ENCODE data around the gene MARCHF2. TPM values are rescaled to one million over a fixed set of nuclear protein-coding genes. Genes with fewer than 3 reads are reported as not detected.
A peak's percentile ranks its signal among the peaks of the same experiment; 100 is the strongest.

MARCHF2 gene
- total and polyA plus RNA-seq, 9 of the 15 experiments (the other 6 are each of a cell fraction or from before 2014, with no cell fraction given) = 0.39 to 6.4 (median 2.2) TPM

- TF ChIP-seq ZBTB9 (CRISPR knock-in tag; IDR thresholded peaks at IDR 0.05) (0 out of 2 replicates have a peak, but pooled peaks have one; percentile 44), ZNF589 (CRISPR knock-in tag; IDR thresholded peaks at IDR 0.05; ENCODE audit: low read depth) (no peak), FUS (optimal IDR thresholded peaks at IDR 0.05; ENCODE audit: low read depth, low read length) (no peak), RNF2 (IDR thresholded peaks at IDR 0.05) (no peak), PTTG1 (tag; IDR thresholded peaks at IDR 0.05; ENCODE audit: low read depth) (no peak), ZBTB26 (CRISPR knock-in tag; IDR thresholded peaks at IDR 0.05) (no peak), NCOA4 (IDR thresholded peaks at IDR 0.05; ENCODE audit: partially characterized antibody) (no peak), GTF2A2 (tag; IDR thresholded peaks at IDR 0.05) (no peak), SNIP1 (IDR thresholded peaks at IDR 0.05; ENCODE audit: low read depth) (no peak), ZNF3 (CRISPR knock-in tag; IDR thresholded peaks at IDR 0.05) (no peak), PCBP2 (IDR thresholded peaks at IDR 0.05; ENCODE audit: low read depth, low read length, poor library complexity, severe bottlenecking) (no peak), ZNF134 (CRISPR knock-in tag; conservative IDR thresholded peaks at IDR 0.05) (no peak), SRSF1 (IDR thresholded peaks at IDR 0.05; ENCODE audit: low read depth, low read length) (no peak), POLR3A (IDR thresholded peaks at IDR 0.05; ENCODE audit: borderline replicate concordance, extremely low read depth, insufficient read depth, insufficient read length) (no peak), ZNF717 (CRISPR knock-in tag; IDR thresholded peaks at IDR 0.05) (no peak), ZNF174 (CRISPR knock-in tag; IDR thresholded peaks at IDR 0.05) (no peak), ZNF609 (CRISPR knock-in tag; IDR thresholded peaks at IDR 0.05; ENCODE audit: borderline replicate concordance) (no peak), VEZF1 (CRISPR knock-in tag; IDR thresholded peaks at IDR 0.05) (peak; percentile 88)
Observed at GRCh38 chr19:8389891-8390616, 23.1 kb upstream of the MARCHF2 start, which contains the start of gene RAB11B (continued).
